ENCODE results near the gene TBC1D2.

GRCh38 chr9:98302938-98303632 lies 47.6 kb upstream of the TBC1D2 start:
- TF ChIP-seq CTCF (conservative IDR thresholded peaks at IDR 0.05; ENCODE audit: low read depth, low read length): no peak
- no peak for TF ChIP-seq POLR2A (IDR thresholded peaks at IDR 0.05; ENCODE audit: low read depth, low read length)
- no peak for TF ChIP-seq USF2 (IDR thresholded peaks at IDR 0.05; ENCODE audit: low read depth, low read length)
- TF ChIP-seq MXI1 (IDR thresholded peaks at IDR 0.05; ENCODE audit: borderline replicate concordance, low read depth, low read length): no peak

Data from IMR-90 (cell line).